HG02973 (cell line): ENCODE data around the gene ACVRL1.
"Not testable (repeated sequence)": the region's sequence is repeated elsewhere in the genome, so short reads cannot be mapped to it uniquely, and the experiment has no call there.

Experiments used
- ATAC-seq: cut with Tn5 transposase; IDR thresholded peaks from one replicate; pipeline ENCODE4 v1.9.1; 2021; ENCODE audit warnings: moderate library complexity; ENCODE audit not compliant: unreplicated experiment

Gene ACVRL1

GRCh38 chr12:51873251-51873994 is 33.9 kb upstream of the ACVRL1 start:
- no peak for ATAC-seq

DNA sequence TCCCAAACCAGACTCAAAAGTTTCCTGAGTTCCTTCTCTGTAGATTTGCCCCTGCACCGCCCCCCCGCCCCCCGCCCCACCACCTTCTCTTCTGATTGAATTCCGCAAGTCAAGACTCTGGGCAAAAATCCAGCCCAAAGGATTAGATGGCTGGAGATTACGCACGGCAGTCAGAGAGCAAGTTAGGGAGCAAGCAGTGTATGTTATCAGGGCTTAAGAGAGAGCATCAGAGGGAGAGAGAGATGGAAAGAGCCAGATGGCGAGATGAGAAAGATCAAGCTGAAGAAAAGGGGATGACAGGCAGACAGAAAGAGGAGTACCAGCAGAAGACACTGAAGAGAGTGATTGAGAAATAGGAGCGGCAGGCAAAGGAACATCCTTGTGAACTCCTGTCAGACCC is 33.3 kb upstream of the ACVRL1 start:
- no peak for ATAC-seq

DNA sequence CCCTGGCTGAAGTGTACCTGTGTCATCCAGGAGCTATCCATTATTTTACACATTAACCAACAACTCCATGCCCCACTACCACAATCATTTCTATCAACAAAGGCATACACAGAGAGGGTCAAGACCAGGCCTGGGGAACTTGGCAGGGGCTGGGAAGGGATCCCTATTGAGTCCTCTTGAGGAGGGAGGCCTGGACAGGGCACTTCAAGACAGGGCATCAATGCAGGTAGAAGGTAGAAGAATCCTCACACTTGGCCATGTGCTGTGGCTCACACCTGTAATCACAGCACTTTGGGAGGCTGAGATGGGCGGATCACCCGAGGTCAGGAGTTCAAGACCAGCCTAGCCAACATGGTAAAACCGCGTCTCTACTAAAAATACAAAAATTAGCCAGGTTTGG is 32.8 kb upstream of the ACVRL1 start:
- no peak for ATAC-seq

- ATAC-seq: no peak
These were observed 28.2 kb upstream of the ACVRL1 start for GRCh38 chr12:51879102-51879501.

- ATAC-seq: no peak
These were observed 24.0 kb upstream of the ACVRL1 start for GRCh38 chr12:51883295-51883694.

DNA sequence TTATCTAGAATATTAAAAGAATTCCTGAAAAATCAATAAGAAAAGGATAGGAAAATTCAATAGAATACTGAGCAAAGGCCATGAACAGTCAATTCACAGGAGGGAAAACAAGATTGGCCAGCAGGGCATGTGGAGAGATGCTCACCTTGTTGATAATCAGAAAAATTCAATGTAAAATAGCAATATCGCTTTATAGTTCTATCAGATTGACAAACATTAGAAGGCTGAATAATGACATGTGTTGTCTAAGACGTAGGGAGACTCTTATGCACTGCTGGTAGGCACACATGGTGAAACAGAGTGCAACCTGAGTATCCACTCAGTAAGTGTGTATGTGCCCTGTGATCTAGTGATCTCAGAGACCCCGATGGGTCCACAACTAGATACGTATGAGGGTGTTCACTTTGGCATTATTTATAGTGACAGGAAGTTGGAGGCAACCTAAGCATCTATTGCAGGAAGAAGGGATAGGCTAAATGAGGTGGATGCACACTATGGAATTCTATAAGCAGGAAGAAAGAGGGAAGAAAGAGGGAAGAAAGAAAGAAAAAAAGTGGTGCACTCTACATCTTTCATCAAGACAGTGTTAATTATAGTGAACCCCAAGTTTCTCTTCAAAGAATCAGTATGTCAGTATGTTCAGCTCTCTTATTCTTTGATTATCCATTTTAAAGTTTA is 23.2 kb upstream of the ACVRL1 start:
- ATAC-seq: no peak

DNA sequence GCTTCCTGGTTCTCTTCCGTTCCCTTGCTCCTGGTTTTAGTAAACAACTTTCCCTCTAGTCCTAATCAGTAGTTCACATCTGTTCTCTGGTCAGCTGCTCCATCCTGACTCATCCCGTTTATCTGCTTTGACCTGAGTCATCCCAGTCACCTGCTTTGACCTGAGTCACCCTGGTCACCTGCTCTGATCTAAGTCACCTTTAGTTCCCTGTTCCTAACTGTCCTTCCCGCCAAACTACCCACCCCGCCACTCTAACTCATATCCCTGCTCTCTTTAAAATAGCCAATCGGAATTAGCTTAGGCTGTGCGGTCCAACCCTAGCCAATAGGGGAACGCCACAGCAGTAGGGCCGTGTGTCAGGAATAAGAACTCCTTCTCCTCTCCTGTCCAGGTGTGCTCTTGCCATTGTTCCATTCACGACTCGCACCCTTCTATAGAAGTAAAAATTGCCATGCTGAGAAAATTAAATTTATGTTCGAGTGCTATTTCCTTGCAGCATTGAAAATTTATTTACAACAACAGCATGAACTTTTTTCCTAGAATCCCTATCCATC is 22.6 kb upstream of the ACVRL1 start:
- no peak for ATAC-seq

DNA sequence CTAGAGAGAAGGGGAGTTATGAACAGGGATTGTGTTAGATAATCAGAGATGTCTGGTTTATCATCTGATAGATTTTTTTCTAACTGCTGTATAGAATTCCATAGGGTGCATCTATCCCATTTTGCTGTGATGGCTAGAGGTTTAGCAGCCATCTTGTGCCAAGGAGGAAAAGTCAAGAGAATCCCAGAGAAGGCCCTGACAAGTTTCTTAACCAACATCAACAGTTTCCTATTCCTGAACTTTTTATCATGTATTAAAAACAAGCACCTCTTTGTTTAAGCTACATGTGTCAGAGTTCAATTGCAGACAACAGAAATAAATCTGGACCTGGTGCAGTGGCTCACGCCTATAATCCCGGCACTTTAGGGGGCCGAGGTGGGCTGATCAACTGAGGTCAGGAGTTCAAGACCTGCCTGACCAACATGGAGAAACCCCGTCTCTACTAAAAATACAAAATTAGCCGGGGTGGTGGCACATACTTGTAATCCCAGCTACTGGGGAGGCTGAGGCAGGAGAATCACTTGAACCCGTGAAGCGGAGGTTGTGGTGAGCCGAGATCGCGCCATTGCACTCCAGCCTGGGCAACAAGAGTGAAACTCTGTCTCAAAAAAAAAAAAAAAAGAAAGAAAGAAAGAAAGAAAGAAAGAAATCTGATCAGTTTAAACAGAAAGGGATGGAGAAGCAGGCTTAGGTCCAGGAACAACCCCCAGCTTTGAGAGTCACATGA is 21.8 kb upstream of the ACVRL1 start:
- ATAC-seq: not testable (repeated sequence)

- no peak for ATAC-seq
These were observed 21.1 kb upstream of the ACVRL1 start for GRCh38 chr12:51886021-51886710.

DNA sequence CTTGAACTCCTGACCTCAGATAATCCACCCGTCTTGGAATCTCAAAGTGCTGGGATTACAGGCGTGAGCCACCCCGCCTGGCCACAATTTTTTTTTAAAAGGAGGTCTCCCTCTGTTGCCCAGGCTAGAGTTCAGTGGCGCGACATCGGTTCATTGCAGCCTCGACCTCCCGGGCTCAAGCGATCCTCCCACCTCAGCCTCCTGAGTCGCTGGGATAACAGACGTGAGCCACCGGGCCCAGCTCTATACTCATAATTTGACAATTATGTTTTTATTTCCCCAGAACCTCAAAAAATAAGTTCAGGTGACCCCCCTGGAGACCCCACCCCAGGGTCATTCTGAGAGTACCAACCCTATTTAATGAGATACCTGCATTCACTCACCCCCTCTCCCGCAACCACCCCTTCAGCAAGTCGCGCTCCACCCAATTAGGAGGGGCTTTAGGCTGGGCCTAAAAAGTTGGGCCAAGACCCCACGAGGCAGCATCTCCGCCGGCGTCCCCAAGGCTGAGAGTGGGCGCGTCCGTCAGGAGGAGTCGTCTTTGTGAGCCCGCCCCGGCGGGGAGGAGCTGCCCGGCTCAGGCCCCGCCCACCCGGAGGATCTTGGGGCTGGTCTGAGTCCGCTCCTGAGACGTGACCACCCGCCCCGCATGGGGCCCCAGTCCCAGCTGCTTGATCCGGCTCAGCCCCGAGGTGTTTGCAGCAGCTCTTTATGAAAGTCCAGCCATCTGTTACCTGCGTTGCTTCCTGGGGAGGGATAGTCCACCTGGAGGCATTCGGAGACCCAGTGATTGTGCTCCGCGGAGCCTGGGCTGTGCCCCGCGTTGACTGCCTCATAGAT is 19.6 kb upstream of the ACVRL1 start, which contains the start of gene ANKRD33:
Gene ANKRD33, plus strand, starts transcription at position 628 of the 840 bp plus-strand sequence. Its CDS starts 84 bp downstream, at position 712.
- no peak for ATAC-seq

DNA sequence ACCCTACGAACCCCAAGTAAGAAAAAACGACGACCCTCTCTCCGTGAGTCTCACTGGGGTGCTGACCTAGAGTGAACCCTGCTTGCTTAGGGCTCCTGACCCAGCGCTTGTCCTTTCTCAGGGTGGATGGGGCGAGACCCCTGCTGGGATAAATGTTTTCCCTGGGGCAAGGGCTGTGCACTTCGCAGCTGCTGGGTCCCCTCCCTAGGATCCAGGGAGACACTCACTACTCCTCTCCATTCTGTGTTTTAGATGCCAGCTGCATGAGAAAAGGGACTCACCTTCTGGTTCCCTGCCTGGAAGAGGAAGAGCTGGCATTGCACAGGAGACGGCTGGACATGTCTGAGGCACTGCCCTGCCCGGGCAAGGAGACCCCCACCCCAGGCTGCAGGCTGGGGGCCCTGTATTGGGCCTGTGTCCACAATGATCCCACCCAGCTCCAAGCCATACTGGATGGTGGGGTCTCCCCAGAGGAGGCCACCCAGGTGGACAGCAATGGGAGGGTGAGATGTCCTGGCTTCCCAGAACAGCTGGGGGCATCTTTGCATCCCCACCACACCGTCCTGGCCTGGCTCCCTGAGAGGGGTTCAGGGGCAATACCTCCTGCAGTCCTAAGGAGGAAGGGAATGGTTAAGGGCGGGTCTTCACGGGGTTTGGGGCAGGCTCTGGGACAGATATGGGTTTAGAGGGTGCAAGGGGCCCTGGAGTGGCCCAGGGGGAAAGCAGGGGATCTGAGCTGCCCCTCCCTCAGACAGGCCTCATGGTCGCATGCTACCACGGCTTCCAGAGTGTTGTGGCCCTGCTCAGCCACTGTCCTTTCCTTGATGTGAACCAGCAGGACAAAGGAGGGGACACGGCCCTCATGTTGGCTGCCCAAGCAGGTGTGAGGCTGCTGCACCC is 18.7 kb upstream of the ACVRL1 start:
- ATAC-seq: no peak

- no peak for ATAC-seq
These were observed 17.8 kb upstream of the ACVRL1 start for GRCh38 chr12:51889216-51890132.

- no peak for ATAC-seq
These were observed 17.2 kb upstream of the ACVRL1 start for GRCh38 chr12:51890133-51890464.

GRCh38 chr12:51890511-51891171 is 16.7 kb upstream of the ACVRL1 start:
- ATAC-seq: no peak

DNA sequence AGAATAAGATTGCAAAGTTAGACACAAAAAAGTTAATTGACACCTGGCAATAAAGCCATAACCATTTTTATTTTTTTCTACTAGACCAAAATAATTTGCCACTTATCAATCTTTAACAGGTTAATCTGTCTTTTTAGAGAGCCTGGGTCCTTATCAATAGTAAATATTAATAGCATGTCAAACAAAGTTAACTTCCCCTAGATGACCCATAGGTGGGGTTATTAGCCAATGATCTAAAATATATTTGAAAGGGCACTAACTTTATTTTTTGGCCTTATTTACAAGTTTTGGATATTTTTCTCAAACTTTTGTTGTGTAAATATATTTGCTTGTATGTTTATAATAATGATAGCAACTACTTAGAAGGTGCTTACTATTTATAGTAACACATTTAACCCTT is 15.5 kb upstream of the ACVRL1 start:
- no peak for ATAC-seq

DNA sequence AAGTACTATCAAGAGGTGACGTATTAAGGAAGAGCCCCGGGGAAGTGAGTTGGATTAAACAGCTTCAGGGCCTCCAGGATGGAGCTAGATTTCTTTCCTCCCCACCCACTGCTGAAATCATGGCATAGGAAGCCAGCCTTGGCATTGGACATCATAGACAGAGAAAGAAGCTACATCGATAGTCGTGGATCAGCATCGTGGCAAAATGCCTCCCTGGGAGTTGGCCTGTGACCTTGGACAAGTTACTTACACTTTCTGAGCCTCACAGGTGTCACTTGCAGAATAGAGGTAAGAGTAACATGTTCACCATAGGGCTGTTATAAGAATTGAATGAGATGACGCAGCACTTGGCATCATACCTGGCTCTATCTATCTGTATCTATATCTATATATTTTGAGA is 13.5 kb upstream of the ACVRL1 start:
- no peak for ATAC-seq

DNA sequence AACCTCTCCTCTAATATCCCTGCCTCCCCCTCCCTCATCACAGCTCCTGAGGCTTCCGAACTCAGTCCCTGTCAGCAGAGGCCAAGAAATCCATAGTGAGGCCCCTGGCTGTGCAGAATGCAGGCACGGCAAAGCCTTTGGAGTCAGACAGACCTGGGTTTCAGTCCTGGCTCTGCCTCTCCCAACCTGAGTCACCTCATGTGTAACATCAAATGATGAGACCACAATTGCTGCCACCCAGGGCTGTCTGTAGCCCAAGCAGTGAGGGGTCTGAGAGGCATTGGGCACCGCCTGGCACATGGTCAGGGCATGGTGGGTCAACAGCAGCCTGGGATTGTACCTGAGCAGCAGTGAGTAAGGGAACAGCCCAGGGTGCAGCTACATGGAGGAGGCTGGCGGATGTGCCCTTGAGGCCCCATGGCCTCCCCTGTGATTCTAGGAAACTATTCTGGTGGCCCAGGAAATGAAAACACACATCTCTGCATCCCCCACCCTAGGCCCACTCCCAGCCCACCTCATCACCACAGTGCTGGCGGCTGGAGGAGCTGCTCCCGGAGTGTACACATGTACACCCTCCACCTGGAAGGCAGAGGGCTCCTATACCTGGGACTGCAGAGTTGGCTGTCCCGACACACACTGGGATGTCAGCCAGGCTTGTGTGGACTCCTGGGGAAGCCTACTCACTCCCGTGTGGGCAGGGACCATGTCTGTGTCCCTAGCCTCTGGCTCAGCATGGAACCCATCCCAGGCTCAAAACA is 11.7 kb upstream of the ACVRL1 start:
- no peak for ATAC-seq
